ENCODE measurements around the gene PIGT. TPM values are rescaled to one million over a fixed set of nuclear protein-coding genes. Genes with fewer than 3 reads are reported as not detected.

PIGT gene
- total and polyA plus RNA-seq, 2 of the 13 experiments (the other 11 are each of a cell fraction or from before 2014, with no cell fraction given) = 65.9 to 74.1 TPM

GRCh38 chr20:45433976-45434375, 18.0 kb downstream of the PIGT start (continued):
- TF ChIP-seq FOXO4 (CRISPR knock-in tag; conservative IDR thresholded peaks at IDR 0.05) = no peak
- no peak for TF ChIP-seq HOXD1 (CRISPR knock-in tag; IDR thresholded peaks at IDR 0.05)
- TF ChIP-seq HES4 (CRISPR knock-in tag; IDR thresholded peaks at IDR 0.05; ENCODE audit: borderline replicate concordance) = no peak
- no peak for TF ChIP-seq ZGPAT (CRISPR knock-in tag; IDR thresholded peaks at IDR 0.05)
- no peak for TF ChIP-seq FOXJ3 (CRISPR knock-in tag; IDR thresholded peaks at IDR 0.05; ENCODE audit: borderline replicate concordance)

- H3K4me1 ChIP-seq (ENCODE audit: insufficient read depth, low read length) = peaks cover 6% of the 10 kb centered on the region; the same call in 1 of the 2 replicates
- ChIA-PET POLR2A (interaction anchor here (0.6 to 3.4 kb wide), 17 partner anchors 9 to 393 kb away, joined by 3 to 57 read pairs (median 5); partner anchors contain the start of genes PIGT, SDC4 and SYS1), CTCF (ENCODE audit: low intra/inter-chr PET ratio, low total read pairs) (interaction anchor here (0.7 to 4.5 kb wide), 9 partner anchors 9 to 334 kb away, joined by 3 to 96 read pairs (median 11); partner anchors contain the start of genes RBPJL and SYS1)
- BruUV-seq (replicated peaks) = no TSS peak
- ATAC-seq (peak; percentile 99), FAIRE-seq (peak; percentile 78), DNase-seq (ENCODE audit: low spot score) (peak; percentile 85)
- H3K36me3 ChIP-seq (replicated peaks in 1 of 2; ENCODE audit: control insufficient read depth in 1 of 2, insufficient read depth in 2 of 2, low read length in 2 of 2) = peaks cover 0 to 7% of the 10 kb centered on the region in 2 experiments; a peak in 2 of 5 replicates
- H3K4me3 ChIP-seq (replicated peaks in 1 of 3; ENCODE audit: insufficient read depth in 1 of 3, low read depth in 2 of 3, low read length in 3 of 3) = peak overlapping the region; percentile 68 to 82 (median 77)
- peak overlapping the region; percentile 10 for H2AFZ ChIP-seq (ENCODE audit: low read length)
- H3K27me3 ChIP-seq (ENCODE audit: control insufficient read depth in 1 of 2, insufficient read depth in 2 of 2, low read length in 2 of 2) = no peaks in the 10 kb centered on the region
- H3K4me2 ChIP-seq (ENCODE audit: low read depth, low read length) = peak overlapping the region; percentile 79
- no peaks in the 10 kb centered on the region for H4K20me1 ChIP-seq (ENCODE audit: insufficient read depth, low read length)
- no peaks in the 10 kb centered on the region for H3K79me2 ChIP-seq (ENCODE audit: insufficient read depth, low read length)
- no peak overlapping the region for H3K27ac ChIP-seq (ENCODE audit: extremely low read length, insufficient read depth, low read length)
- peak overlapping the region; percentile 66 for H3K9ac ChIP-seq (ENCODE audit: insufficient read depth, low read depth, low read length)
- intact Hi-C loops (cut with micrococcal nuclease; ENCODE audit: unreplicated experiment) = loop anchor here (1.0 to 5.0 kb wide), 6 partner anchors 45 to 335 kb away; partner anchors contain the start of gene SYS1
- WGBS (ENCODE audit: low lambda C conversion rate) = 11% methylated on average over 33 of the region's 33 CpGs
- in situ Hi-C loops (cut with HindIII; ENCODE audit: extremely low pct_ligation_motif_present, low pct_unique_long_range_greater_than_20kb) = loop anchor here (5.0 kb wide), 2 partner anchors 65 to 115 kb away; no protein-coding TSS in a partner anchor
- H3K9me3 ChIP-seq (ENCODE audit: low read length) = no peaks in the 10 kb centered on the region
- TF ChIP-seq HNRNPUL1 (IDR thresholded peaks at IDR 0.05; ENCODE audit: low read depth, low read length) (no peak), GATAD1 (CRISPR knock-in tag; IDR thresholded peaks at IDR 0.05) (peak; percentile 32; the same call in 1 of the 2 replicates), ZNF232 (CRISPR knock-in tag; IDR thresholded peaks at IDR 0.05; ENCODE audit: borderline replicate concordance) (no peak), FOXA1 (IDR thresholded peaks at IDR 0.05) (no peak), FOXA1 (CRISPR knock-in tag; IDR thresholded peaks at IDR 0.05) (no peak), ZNF879 (CRISPR knock-in tag; IDR thresholded peaks at IDR 0.05) (no peak), ZNF230 (CRISPR knock-in tag; IDR thresholded peaks at IDR 0.05) (peak; percentile 97), EP300 (IDR thresholded peaks at IDR 0.05; ENCODE audit: low read depth in 2 of 2, low read length in 2 of 2) (peak in 1 of 2 experiments; percentile 8; a peak in 1 of 4 replicates), EP300 (CRISPR knock-in tag; IDR thresholded peaks at IDR 0.05; ENCODE audit: borderline replicate concordance) (no peak; the same call in 1 of the 2 replicates), MAFK (conservative IDR thresholded peaks at IDR 0.05 in 1 of 2, IDR thresholded peaks at IDR 0.05 in 1 of 2; ENCODE audit: low read length in 2 of 2) (0 out of 4 replicates have a peak, but pooled peaks of 1 of the 2 experiments have one; percentile 1), FOXK1 (CRISPR knock-in tag; IDR thresholded peaks at IDR 0.05; ENCODE audit: borderline replicate concordance, low read depth) (no peak; the same call in 1 of the 2 replicates), ZNF746 (CRISPR knock-in tag; IDR thresholded peaks at IDR 0.05) (no peak), HNRNPLL (IDR thresholded peaks at IDR 0.05; ENCODE audit: low read depth, low read length, poor library complexity, severe bottlenecking) (peak; percentile 77), CCAR2 (optimal IDR thresholded peaks at IDR 0.05; ENCODE audit: low read depth, low read length) (no peak), MTA3 (CRISPR knock-in tag; IDR thresholded peaks at IDR 0.05) (no peak), ZNF264 (CRISPR knock-in tag; IDR thresholded peaks at IDR 0.05) (no peak)
Observed at GRCh38 chr20:45436732-45437485, 21.0 kb downstream of the PIGT start.

Data from HepG2 (cell line).